Liver (tissue), 9 donors: ENCODE results near the gene GNG14. TPM values are rescaled to one million over a fixed set of nuclear protein-coding genes. Genes with fewer than 3 reads are reported as not detected.

Source experiments
- DNase-seq: peaks from one replicate; pipeline ENCODE4 v3.0.0-alpha.2; 2017; ENCODE audit warnings: low spot score
- H3K27ac ChIP-seq, 2 donors: one replicate each; pipeline ENCODE4 v1.7.0; 2013; ENCODE audit warnings: inconsistent platforms in 2 of 2, low read length in 2 of 2, control low read depth in 1 of 2, low read depth in 1 of 2, mild to moderate bottlenecking in 1 of 2
- H3K27me3 ChIP-seq, 4 donors: one replicate each; pipeline versions ENCODE4 v1.6.1 to v1.7.0; 2013; ENCODE audit warnings: low read length in 3 of 4, inconsistent platforms in 1 of 4, mild to moderate bottlenecking in 1 of 4, moderate library complexity in 1 of 4; ENCODE audit not compliant: control insufficient read depth in 4 of 4, insufficient read depth in 4 of 4
- H3K36me3 ChIP-seq, 4 donors: one replicate each; pipeline versions ENCODE4 v1.6.1 to v1.7.0; 2013; ENCODE audit warnings: low read length in 3 of 4, mild to moderate bottlenecking in 3 of 4, low read depth in 1 of 4, moderate library complexity in 1 of 4; ENCODE audit not compliant: control insufficient read depth in 4 of 4, insufficient read depth in 3 of 4
- H3K4me1 ChIP-seq, 4 donors: one replicate each; pipeline versions ENCODE4 v1.6.1 to v1.7.0; 2013; ENCODE audit warnings: low read length in 3 of 4, mild to moderate bottlenecking in 3 of 4, moderate library complexity in 1 of 4; ENCODE audit not compliant: control insufficient read depth in 4 of 4, insufficient read depth in 4 of 4
- H3K4me3 ChIP-seq, 3 donors: one replicate each; pipeline versions ENCODE4 v1.6.1 to v1.7.0; 2013; ENCODE audit warnings: low read length in 3 of 3, control low read depth in 1 of 3, low read depth in 1 of 3, mild to moderate bottlenecking in 1 of 3
- H3K9ac ChIP-seq, 2 donors: one replicate each; pipeline ENCODE4 v1.7.0; 2013; ENCODE audit warnings: low read length in 2 of 2, mild to moderate bottlenecking in 2 of 2, moderate library complexity in 2 of 2, control low read depth in 1 of 2, low read depth in 1 of 2
- H3K9me3 ChIP-seq, 4 donors: one replicate each; pipeline versions ENCODE4 v1.6.1 to v1.7.0; 2013; ENCODE audit warnings: low read length in 3 of 4; ENCODE audit not compliant: control insufficient read depth in 4 of 4
- ATF3 ChIP-seq: IDR thresholded peaks from 2 replicates; pipeline ENCODE4 v1.6.1; 2016; ENCODE audit warnings: antibody characterized with exemption
- CTCF ChIP-seq: fragments of 150-350 bp; IDR thresholded peaks from 2 replicates; pipeline ENCODE4 v1.5.1; 2017; ENCODE audit warnings: improper control_type of control experiment, low read depth, low read length; ENCODE audit not compliant: missing input control
- EGR1 ChIP-seq, 2 donors: IDR thresholded peaks; 2 replicates each; pipeline ENCODE4 v1.6.1; 2016 to 2018; ENCODE audit warnings: antibody characterized with exemption in 2 of 2, low read depth in 2 of 2
- FOXA1 ChIP-seq: IDR thresholded peaks from 2 replicates; pipeline ENCODE4 v1.6.1; 2016; ENCODE audit warnings: antibody characterized with exemption
- FOXA2 ChIP-seq: IDR thresholded peaks from 2 replicates; pipeline ENCODE4 v1.6.1; 2016; ENCODE audit warnings: antibody characterized with exemption
- GABPA ChIP-seq, 2 donors: IDR thresholded peaks in 1 of 2; conservative IDR thresholded peaks in 1 of 2; 2 replicates each; pipeline ENCODE4 v1.6.1; 2016; ENCODE audit warnings: antibody characterized with exemption in 2 of 2, mild to moderate bottlenecking in 1 of 2, moderate library complexity in 1 of 2
- HNF4A ChIP-seq, 2 donors: conservative IDR thresholded peaks; 2 replicates each; pipeline ENCODE4 v1.6.1; 2016; ENCODE audit warnings: antibody characterized with exemption in 2 of 2, mild to moderate bottlenecking in 2 of 2
- JUND ChIP-seq, 2 donors: IDR thresholded peaks; 2 replicates each; pipeline ENCODE4 v1.6.1; 2016; ENCODE audit warnings: antibody characterized with exemption in 2 of 2
- NR2F2 ChIP-seq: IDR thresholded peaks from 2 replicates; pipeline ENCODE4 v1.6.1; 2016; ENCODE audit warnings: antibody characterized with exemption
- RXRA ChIP-seq, 2 donors: IDR thresholded peaks; 2 replicates each; pipeline ENCODE4 v1.6.1; 2017 to 2018; ENCODE audit warnings: antibody characterized with exemption in 2 of 2, mild to moderate bottlenecking in 1 of 2
- SP1 ChIP-seq: IDR thresholded peaks from 2 replicates; pipeline ENCODE4 v1.6.1; 2018; ENCODE audit warnings: antibody characterized with exemption, mild to moderate bottlenecking
- TAF1 ChIP-seq: conservative IDR thresholded peaks from 2 replicates; pipeline ENCODE4 v1.6.1; 2016; ENCODE audit warnings: antibody characterized with exemption, mild to moderate bottlenecking
- YY1 ChIP-seq: IDR thresholded peaks from 2 replicates; pipeline ENCODE4 v1.6.1; 2016; ENCODE audit warnings: antibody characterized with exemption, mild to moderate bottlenecking
- ZBTB33 ChIP-seq: IDR thresholded peaks from 2 replicates; pipeline ENCODE4 v1.6.1; 2016; ENCODE audit warnings: antibody characterized with exemption
- whole genome bisulfite sequencing: extraction: QIAGEN DNeasy Blood & Tissue Kit; methylation state at CpG from one replicate; pipeline ENCODE4 v1.1.7; 2013; 5-methylcytosine and 5-hydroxymethylcytosine counted together
- polyA plus RNA-seq, 2 donors: library from polyadenylated mRNA; stranded (reverse) in 1 of 2; unstranded in 1 of 2; fragments of 200-250 nt in 1 of 2; fragments of >200 nt in 1 of 2; fragmentation: Nextera tagmentation in 1 of 2; extraction: Ambion mirVana in 1 of 2; gene quantifications; one replicate each; pipeline versions ENCODE4 v1.2.1 to v1.2.3, GENCODE V29; 2013 to 2015
- total RNA-seq, 2 donors: library from RNA; depleted of rRNA; stranded (reverse); fragments of >200 nt; gene quantifications; one replicate each; pipeline ENCODE4 v1.2.3, GENCODE V29; 2014
- TF ChIP-seq, protein P1 (sequence below): IDR thresholded peaks from 2 replicates; pipeline ENCODE4 v1.6.1; 2016; ENCODE audit warnings: antibody characterized with exemption
- TF ChIP-seq, protein P2 (sequence below): IDR thresholded peaks from 2 replicates; pipeline ENCODE4 v1.6.1; 2016; ENCODE audit warnings: antibody characterized with exemption, mild to moderate bottlenecking
- donor health status: healthy.
- donor health status: healthy.
- donor health status: healthy.
- donor health status: healthy.
- donor health status: healthy.

Gene GNG14
- total and polyA plus RNA-seq, 4 donors: not detected

DNA sequence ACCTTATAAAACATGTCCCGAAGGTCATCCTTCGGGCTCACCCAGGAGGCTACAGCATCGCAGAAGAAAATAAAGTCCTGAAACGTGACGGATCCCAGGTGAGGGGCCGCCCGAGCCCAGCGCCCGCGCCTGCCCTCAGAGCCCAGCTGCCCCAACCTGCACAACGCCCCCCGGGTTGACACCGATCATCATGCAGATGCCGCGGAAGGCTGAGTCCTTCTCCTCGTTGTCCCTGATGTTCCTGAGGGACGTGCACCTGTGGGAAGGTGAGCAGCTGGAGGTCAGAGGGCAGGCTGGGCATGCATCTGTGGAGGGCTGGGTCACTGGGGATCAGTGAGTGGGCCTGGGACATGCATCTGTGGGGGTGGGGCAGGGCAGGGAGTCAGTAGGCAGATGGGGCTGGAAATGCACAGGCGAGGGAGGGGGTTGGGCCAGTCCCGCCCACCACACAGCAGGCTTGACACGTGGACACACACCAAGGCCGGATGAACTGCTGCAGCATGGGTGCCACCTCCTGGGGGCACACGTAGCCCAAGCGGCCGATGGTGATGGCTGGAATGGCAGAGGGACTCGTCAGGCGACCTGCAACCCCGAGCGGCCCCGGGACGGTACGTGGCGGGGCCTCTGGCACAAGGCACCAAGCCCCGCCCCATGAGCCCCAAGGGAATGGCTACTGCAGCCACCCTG, 13.9 kb downstream of the GNG14 start:
- 94% methylated on average over 33 of the region's 33 CpGs for WGBS
- H3K36me3 ChIP-seq: peaks cover 28 to 68% (median 31%) of the 10 kb centered on the region in 4 donors
- H3K9ac ChIP-seq: no peak overlapping the region
- H3K4me1 ChIP-seq: peaks cover 0 to 6% (median 4%) of the 10 kb centered on the region in 4 donors
- DNase-seq: no peak
- TF ChIP-seq GABPA (IDR thresholded peaks at IDR 0.05 in 1 of 2, conservative IDR thresholded peaks at IDR 0.05 in 1 of 2) (no peak), JUND (IDR thresholded peaks at IDR 0.05) (no peak), ATF3 (no peak), TAF1 (no peak), EGR1 (IDR thresholded peaks at IDR 0.05; ENCODE audit: low read depth in 2 of 2) (no peak), YY1 (no peak), FOXA1 (no peak), CTCF (no peak), HNF4A (conservative IDR thresholded peaks at IDR 0.05) (no peak), NR2F2 (no peak), FOXA2 (no peak), RXRA (IDR thresholded peaks at IDR 0.05) (no peak), ZBTB33 (no peak)
- TF ChIP-seq, protein P1, sequence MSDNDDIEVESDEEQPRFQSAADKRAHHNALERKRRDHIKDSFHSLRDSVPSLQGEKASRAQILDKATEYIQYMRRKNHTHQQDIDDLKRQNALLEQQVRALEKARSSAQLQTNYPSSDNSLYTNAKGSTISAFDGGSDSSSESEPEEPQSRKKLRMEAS: no peak
- TF ChIP-seq, protein P2, sequence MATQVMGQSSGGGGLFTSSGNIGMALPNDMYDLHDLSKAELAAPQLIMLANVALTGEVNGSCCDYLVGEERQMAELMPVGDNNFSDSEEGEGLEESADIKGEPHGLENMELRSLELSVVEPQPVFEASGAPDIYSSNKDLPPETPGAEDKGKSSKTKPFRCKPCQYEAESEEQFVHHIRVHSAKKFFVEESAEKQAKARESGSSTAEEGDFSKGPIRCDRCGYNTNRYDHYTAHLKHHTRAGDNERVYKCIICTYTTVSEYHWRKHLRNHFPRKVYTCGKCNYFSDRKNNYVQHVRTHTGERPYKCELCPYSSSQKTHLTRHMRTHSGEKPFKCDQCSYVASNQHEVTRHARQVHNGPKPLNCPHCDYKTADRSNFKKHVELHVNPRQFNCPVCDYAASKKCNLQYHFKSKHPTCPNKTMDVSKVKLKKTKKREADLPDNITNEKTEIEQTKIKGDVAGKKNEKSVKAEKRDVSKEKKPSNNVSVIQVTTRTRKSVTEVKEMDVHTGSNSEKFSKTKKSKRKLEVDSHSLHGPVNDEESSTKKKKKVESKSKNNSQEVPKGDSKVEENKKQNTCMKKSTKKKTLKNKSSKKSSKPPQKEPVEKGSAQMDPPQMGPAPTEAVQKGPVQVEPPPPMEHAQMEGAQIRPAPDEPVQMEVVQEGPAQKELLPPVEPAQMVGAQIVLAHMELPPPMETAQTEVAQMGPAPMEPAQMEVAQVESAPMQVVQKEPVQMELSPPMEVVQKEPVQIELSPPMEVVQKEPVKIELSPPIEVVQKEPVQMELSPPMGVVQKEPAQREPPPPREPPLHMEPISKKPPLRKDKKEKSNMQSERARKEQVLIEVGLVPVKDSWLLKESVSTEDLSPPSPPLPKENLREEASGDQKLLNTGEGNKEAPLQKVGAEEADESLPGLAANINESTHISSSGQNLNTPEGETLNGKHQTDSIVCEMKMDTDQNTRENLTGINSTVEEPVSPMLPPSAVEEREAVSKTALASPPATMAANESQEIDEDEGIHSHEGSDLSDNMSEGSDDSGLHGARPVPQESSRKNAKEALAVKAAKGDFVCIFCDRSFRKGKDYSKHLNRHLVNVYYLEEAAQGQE: no peak
- no peak overlapping the region for H3K4me3 ChIP-seq
- no peaks in the 10 kb centered on the region for H3K27me3 ChIP-seq
- no peaks in the 10 kb centered on the region for H3K9me3 ChIP-seq
- no peak overlapping the region for H3K27ac ChIP-seq

DNA sequence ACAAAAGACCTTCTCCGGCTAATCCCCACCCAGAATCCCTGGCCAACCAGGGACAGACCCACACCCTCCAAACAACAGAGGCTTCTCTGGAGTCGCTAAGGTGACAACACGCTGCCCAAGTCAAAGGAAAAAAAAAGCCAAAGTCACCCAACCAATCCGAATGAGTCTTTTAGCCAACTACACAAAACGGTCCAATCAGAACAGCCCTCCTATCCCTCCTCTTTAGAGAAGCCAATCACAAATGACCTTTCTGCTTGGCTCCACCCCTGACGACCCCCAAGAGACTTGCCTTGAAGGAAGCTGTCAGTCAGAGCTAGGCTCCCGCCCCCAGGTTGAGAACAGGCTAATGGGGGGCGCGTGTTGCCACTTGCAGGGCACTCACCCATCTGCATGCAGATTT, 15.2 kb downstream of the GNG14 start:
- no peak for DNase-seq
- Histone ChIP-seq H3K9ac (no peak overlapping the region), H3K4me1 (no peaks in the 10 kb centered on the region), H3K27me3 (no peaks in the 10 kb centered on the region), H3K4me3 (no peak overlapping the region), H3K36me3 (peaks cover 28 to 67% (median 33%) of the 10 kb centered on the region in 4 donors), H3K27ac (no peak overlapping the region), H3K9me3 (no peaks in the 10 kb centered on the region)
- 88% methylated on average over 9 of the region's 9 CpGs for WGBS
- TF ChIP-seq SP1 (peak; percentile 32), JUND (IDR thresholded peaks at IDR 0.05) (no peak)
